Measurements from ENCODE around the gene GRB10. TPM values are rescaled to one million over a fixed set of nuclear protein-coding genes. Genes with fewer than 3 reads are reported as not detected.

The GRB10 gene
- total RNA-seq, 2 experiments from 2014 or later: 5.9 to 8.4 TPM

- ChIA-PET CTCF (no interaction called here), POLR2A (no interaction called here)
- H3K4me3 Mint-ChIP-seq: no peak overlapping the region
- H3K4me1 Mint-ChIP-seq (ENCODE audit: low read depth): no peaks in the 10 kb centered on the region
- Histone ChIP-seq H3K27ac (ENCODE audit: low read depth in 1 of 2, low read length in 2 of 2) (no peak overlapping the region), H3K9me3 (ENCODE audit: control insufficient read depth in 1 of 2, insufficient read depth in 1 of 2, low read length in 2 of 2) (no peaks in the 10 kb centered on the region), H3K36me3 (ENCODE audit: insufficient read depth, low read length) (no peaks in the 10 kb centered on the region), H3K4me1 (ENCODE audit: insufficient read depth, low read length) (no peaks in the 10 kb centered on the region), H3K4me3 (ENCODE audit: low read length) (no peak overlapping the region), H3K27me3 (ENCODE audit: control insufficient read depth in 1 of 2, insufficient read depth in 2 of 2, low read length in 2 of 2) (peaks cover 0 to 2% of the 10 kb centered on the region in 2 experiments)
- ATAC-seq (ENCODE audit: poor library complexity) (no peak), DNase-seq (no peak)
- H3K27me3 Mint-ChIP-seq: no peaks in the 10 kb centered on the region
- H3K27ac Mint-ChIP-seq: no peak overlapping the region
- intact Hi-C loops (cut with DNase I, micrococcal nuclease): no loop called here
- no peaks in the 10 kb centered on the region for H3K36me3 Mint-ChIP-seq (ENCODE audit: low read depth)
- no peak for TF ChIP-seq CTCF (IDR thresholded peaks at IDR 0.05)
- H3K9me3 Mint-ChIP-seq: no peaks in the 10 kb centered on the region
Measured at GRCh38 chr7:50821457-50822008, 38.8 kb upstream of the GRB10 start.

GRCh38 chr7:50818324-50818723 lies 35.6 kb upstream of the GRB10 start:
- ATAC-seq (ENCODE audit: poor library complexity) (no peak), DNase-seq (no peak)
- H3K36me3 ChIP-seq (ENCODE audit: insufficient read depth, low read length): no peaks in the 10 kb centered on the region
- H3K9me3 ChIP-seq (ENCODE audit: control insufficient read depth in 1 of 2, insufficient read depth in 1 of 2, low read length in 2 of 2): no peaks in the 10 kb centered on the region
- H3K27me3 ChIP-seq (ENCODE audit: control insufficient read depth in 1 of 2, insufficient read depth in 2 of 2, low read length in 2 of 2): peaks cover 0 to 2% of the 10 kb centered on the region in 2 experiments
- ChIA-PET POLR2A (no interaction called here), CTCF (no interaction called here)
- Mint-ChIP-seq H3K4me3 (no peak overlapping the region), H3K9me3 (no peaks in the 10 kb centered on the region), H3K27me3 (no peaks in the 10 kb centered on the region), H3K36me3 (ENCODE audit: low read depth) (no peaks in the 10 kb centered on the region), H3K27ac (no peak overlapping the region), H3K4me1 (ENCODE audit: low read depth) (no peaks in the 10 kb centered on the region)
- intact Hi-C loops (cut with DNase I, micrococcal nuclease): no loop called here
- no peak overlapping the region for H3K27ac ChIP-seq (ENCODE audit: low read depth in 1 of 2, low read length in 2 of 2)
- no peak overlapping the region for H3K4me3 ChIP-seq (ENCODE audit: low read length)
- TF ChIP-seq CTCF (IDR thresholded peaks at IDR 0.05): no peak
- H3K4me1 ChIP-seq (ENCODE audit: insufficient read depth, low read length): no peaks in the 10 kb centered on the region

GRCh38 chr7:50817561-50817960 lies 34.9 kb upstream of the GRB10 start:
- peaks cover 0 to 2% of the 10 kb centered on the region in 2 experiments for H3K27me3 ChIP-seq (ENCODE audit: control insufficient read depth in 1 of 2, insufficient read depth in 2 of 2, low read length in 2 of 2)

More at GRCh38 chr7:50817561-50817960, 34.9 kb upstream of the GRB10 start:
- H3K36me3 ChIP-seq (ENCODE audit: insufficient read depth, low read length): no peaks in the 10 kb centered on the region
- CTCF ChIA-PET: no interaction called here
- TF ChIP-seq CTCF (IDR thresholded peaks at IDR 0.05): no peak
- Mint-ChIP-seq H3K27me3 (no peaks in the 10 kb centered on the region), H3K4me1 (ENCODE audit: low read depth) (no peaks in the 10 kb centered on the region), H3K36me3 (ENCODE audit: low read depth) (no peaks in the 10 kb centered on the region), H3K9me3 (no peaks in the 10 kb centered on the region), H3K4me3 (no peak overlapping the region), H3K27ac (no peak overlapping the region)
- intact Hi-C loops (cut with DNase I, micrococcal nuclease): no loop called here
- no peaks in the 10 kb centered on the region for H3K4me1 ChIP-seq (ENCODE audit: insufficient read depth, low read length)
- no peak overlapping the region for H3K4me3 ChIP-seq (ENCODE audit: low read length)
- no peaks in the 10 kb centered on the region for H3K9me3 ChIP-seq (ENCODE audit: control insufficient read depth in 1 of 2, insufficient read depth in 1 of 2, low read length in 2 of 2)
- POLR2A ChIA-PET: no interaction called here
- no peak for DNase-seq
- no peak for ATAC-seq (ENCODE audit: poor library complexity)
- no peak overlapping the region for H3K27ac ChIP-seq (ENCODE audit: low read depth in 1 of 2, low read length in 2 of 2)
